ENCODE data around the gene ING5.
"Not testable (repeated sequence)": the region's sequence is repeated elsewhere in the genome, so short reads cannot be mapped to it uniquely, and the experiment has no call there.

The ING5 gene

GRCh38 chr2:241701399-241702154 lies at the start of gene ING5:
ING5 (plus strand) TSS chr2:241702039; CDS start chr2:241702066, 27 bp downstream.
- DNase-seq (ENCODE audit: low spot score): peak; percentile 93

- DNase-seq (ENCODE audit: low spot score): no peak
Observed at GRCh38 chr2:241652142-241652541, 49.7 kb upstream of the ING5 start.

GRCh38 chr2:241652722-241653121 lies 49.1 kb upstream of the ING5 start:
- DNase-seq (ENCODE audit: low spot score): no peak

GRCh38 chr2:241653210-241653750 lies 48.6 kb upstream of the ING5 start:
- DNase-seq (ENCODE audit: low spot score): no peak

GRCh38 chr2:241654551-241654950 lies 47.3 kb upstream of the ING5 start:
- no peak for DNase-seq (ENCODE audit: low spot score)

GRCh38 chr2:241655516-241656189 lies 46.2 kb upstream of the ING5 start:
- DNase-seq (ENCODE audit: low spot score): no peak

GRCh38 chr2:241656190-241656741 lies 45.6 kb upstream of the ING5 start:
- no peak for DNase-seq (ENCODE audit: low spot score)

- no peak for DNase-seq (ENCODE audit: low spot score)
Observed at GRCh38 chr2:241657786-241658254, 44.0 kb upstream of the ING5 start.

- DNase-seq (ENCODE audit: low spot score): no peak
Observed at GRCh38 chr2:241658296-241658695, 43.5 kb upstream of the ING5 start.

GRCh38 chr2:241659150-241659739 lies 42.6 kb upstream of the ING5 start:
- DNase-seq (ENCODE audit: low spot score): peak; percentile 43

GRCh38 chr2:241660593-241661213 lies 41.1 kb upstream of the ING5 start:
- DNase-seq (ENCODE audit: low spot score): no peak

- not testable (repeated sequence) for DNase-seq (ENCODE audit: low spot score)
Observed at GRCh38 chr2:241662731-241663130, 39.1 kb upstream of the ING5 start.

- no peak for DNase-seq (ENCODE audit: low spot score)
Observed at GRCh38 chr2:241665731-241666440, 36.0 kb upstream of the ING5 start.

GRCh38 chr2:241666627-241667400 lies 35.0 kb upstream of the ING5 start:
- no peak for DNase-seq (ENCODE audit: low spot score)

- no peak for DNase-seq (ENCODE audit: low spot score)
Observed at GRCh38 chr2:241668354-241668753, 33.5 kb upstream of the ING5 start.

- no peak for DNase-seq (ENCODE audit: low spot score)
Observed at GRCh38 chr2:241668839-241669238, 33.0 kb upstream of the ING5 start.

- DNase-seq (ENCODE audit: low spot score): no peak
Observed at GRCh38 chr2:241670333-241671110, 31.3 kb upstream of the ING5 start.

GRCh38 chr2:241671457-241672240 lies 30.2 kb upstream of the ING5 start:
- no peak for DNase-seq (ENCODE audit: low spot score)
